ENCODE results near the gene RFX3. TPM values are rescaled to one million over a fixed set of nuclear protein-coding genes. Genes with fewer than 3 reads are reported as not detected.

The RFX3 gene
- total and polyA plus RNA-seq, 12 donors, result 1.4 to 14.2 (median 5.5) TPM

DNA sequence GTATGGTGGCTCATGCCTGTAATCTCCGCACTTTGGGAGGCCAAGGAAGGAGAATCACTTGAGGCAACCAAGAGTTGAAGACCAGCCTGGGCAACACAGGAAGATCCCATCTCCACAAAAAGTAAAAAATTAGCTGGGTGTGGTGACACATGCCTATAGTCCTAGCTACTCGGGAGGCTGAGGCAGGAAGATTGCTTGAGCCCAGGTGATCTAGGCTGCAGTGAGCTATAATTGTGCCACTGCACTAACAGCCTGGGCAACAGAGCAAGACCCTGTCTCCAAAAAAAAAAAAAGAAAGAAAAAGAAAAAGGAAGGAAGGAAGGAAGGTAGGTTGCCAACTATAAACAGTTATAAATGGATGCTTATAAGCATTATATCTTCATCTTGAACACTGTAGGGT lies 51.0 kb downstream of the RFX3 start:
- TF ChIP-seq, protein P1, sequence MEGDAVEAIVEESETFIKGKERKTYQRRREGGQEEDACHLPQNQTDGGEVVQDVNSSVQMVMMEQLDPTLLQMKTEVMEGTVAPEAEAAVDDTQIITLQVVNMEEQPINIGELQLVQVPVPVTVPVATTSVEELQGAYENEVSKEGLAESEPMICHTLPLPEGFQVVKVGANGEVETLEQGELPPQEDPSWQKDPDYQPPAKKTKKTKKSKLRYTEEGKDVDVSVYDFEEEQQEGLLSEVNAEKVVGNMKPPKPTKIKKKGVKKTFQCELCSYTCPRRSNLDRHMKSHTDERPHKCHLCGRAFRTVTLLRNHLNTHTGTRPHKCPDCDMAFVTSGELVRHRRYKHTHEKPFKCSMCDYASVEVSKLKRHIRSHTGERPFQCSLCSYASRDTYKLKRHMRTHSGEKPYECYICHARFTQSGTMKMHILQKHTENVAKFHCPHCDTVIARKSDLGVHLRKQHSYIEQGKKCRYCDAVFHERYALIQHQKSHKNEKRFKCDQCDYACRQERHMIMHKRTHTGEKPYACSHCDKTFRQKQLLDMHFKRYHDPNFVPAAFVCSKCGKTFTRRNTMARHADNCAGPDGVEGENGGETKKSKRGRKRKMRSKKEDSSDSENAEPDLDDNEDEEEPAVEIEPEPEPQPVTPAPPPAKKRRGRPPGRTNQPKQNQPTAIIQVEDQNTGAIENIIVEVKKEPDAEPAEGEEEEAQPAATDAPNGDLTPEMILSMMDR (IDR thresholded peaks at IDR 0.05), result no peak
- no peak for TF ChIP-seq POLR2A (IDR thresholded peaks at IDR 0.05)
- H3K27ac ChIP-seq, result no peak overlapping the region
- WGBS, 4 donors, result 93 to 100% (median 96%) methylated on average over 2 of the region's 2 CpGs
- H3K4me1 ChIP-seq (replicated peaks in 1 of 2), result peaks cover 8 to 16% of the 10 kb centered on the region in 2 donors
- H3K9me3 ChIP-seq (replicated peaks in 1 of 3), result peaks cover 0 to 7% (median 0%) of the 10 kb centered on the region in 3 donors
- intact Hi-C loops (cut with DNase I), result no loop called here
- H3K4me3 ChIP-seq, result no peak overlapping the region
- H3K27me3 ChIP-seq, result no peaks in the 10 kb centered on the region
- H3K36me3 ChIP-seq (replicated peaks in 1 of 2), result no peaks in the 10 kb centered on the region
- DNase-seq, result no peak

DNA sequence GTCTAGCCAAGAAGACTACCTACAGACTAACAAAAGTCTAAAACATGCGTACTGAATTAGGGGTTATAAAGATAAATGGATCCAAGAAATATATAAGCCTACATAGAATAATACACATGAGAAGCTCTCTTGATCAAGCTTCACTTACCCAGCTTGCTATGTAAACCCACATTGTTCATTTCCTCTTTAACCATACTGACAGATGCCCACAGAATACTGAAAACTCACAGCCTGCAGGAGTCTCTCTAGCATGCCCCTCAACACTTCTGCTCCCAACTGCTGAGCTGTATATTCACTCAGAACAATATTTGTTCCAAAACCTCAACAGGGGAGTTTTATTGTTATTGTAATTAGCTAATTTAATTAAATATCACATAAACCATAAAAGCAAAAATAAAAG lies 52.4 kb downstream of the RFX3 start:
- no peak for DNase-seq
- intact Hi-C loops (cut with DNase I), result no loop called here
- Histone ChIP-seq H3K27me3 (no peaks in the 10 kb centered on the region), H3K9me3 (replicated peaks in 1 of 3) (peaks cover 0 to 7% (median 0%) of the 10 kb centered on the region in 3 donors), H3K4me3 (no peak overlapping the region), H3K4me1 (replicated peaks in 1 of 2) (peaks cover 8 to 20% of the 10 kb centered on the region in 2 donors), H3K27ac (no peak overlapping the region), H3K36me3 (replicated peaks in 1 of 2) (no peaks in the 10 kb centered on the region)
- 88 to 100% (median 97%) methylated on average over 1 of the region's 1 CpG for WGBS, 4 donors
- no peak for TF ChIP-seq POLR2A (IDR thresholded peaks at IDR 0.05)
- TF ChIP-seq, protein P1 (IDR thresholded peaks at IDR 0.05), result no peak

DNA sequence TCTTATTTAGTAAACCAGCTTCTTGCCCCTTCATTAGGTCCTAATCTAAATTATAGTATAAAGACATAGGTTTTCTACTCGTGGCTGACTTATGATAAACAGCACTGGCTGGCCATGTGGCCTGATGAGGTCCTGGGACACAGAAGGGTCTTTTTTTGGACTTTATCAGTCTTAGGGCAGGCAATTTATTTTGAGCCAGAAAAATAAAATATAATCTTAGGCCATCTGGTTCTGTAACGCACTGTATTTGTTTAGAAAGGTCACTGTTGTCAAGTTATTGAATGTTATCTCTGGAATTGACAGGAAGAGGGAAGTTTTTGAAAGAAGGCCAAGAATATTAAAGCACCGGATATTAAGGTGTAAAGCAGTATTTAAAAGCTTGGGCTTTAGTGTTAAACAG lies 53.9 kb downstream of the RFX3 start:
- TF ChIP-seq, protein P1 (IDR thresholded peaks at IDR 0.05), result no peak
- no peak for TF ChIP-seq POLR2A (IDR thresholded peaks at IDR 0.05)
- intact Hi-C loops (cut with DNase I), result no loop called here

DNA sequence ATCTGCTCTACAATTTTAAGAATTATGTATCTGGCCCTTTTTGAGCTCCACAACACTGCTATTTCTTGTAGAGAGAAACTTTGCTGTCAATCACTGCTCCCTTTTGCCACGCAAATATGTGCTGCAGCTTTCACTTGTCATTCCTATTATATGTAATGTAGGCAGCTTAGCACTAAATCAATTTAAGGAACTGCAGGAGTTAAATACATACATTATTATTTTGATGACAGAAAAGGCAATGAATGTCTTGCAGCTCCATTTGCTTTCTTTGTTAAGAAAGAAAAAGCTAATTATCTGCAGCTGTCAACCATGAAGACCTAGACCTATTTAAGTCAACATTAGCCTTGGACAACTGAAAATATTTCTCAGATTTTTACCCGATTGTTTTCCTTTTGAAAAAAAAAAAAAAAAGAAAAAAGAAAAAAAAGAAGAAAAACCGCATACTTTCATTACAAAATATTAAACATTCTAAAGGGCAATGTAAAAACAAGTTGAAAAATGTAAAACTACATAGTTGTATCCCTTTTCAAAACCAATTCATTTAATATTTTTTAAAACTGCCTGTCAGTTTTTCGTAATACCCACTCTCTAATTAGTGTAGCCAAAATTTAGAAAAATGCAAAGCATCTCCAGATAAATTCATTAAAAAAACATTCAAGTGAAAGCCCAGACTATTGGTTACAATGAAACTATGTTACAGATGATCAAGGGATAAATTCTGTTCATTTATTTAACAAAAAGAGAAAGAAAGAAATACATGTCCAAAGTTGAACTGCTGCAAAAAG lies 57.2 kb downstream of the RFX3 start:
- Histone ChIP-seq H3K27me3 (no peaks in the 10 kb centered on the region), H3K4me1 (replicated peaks in 1 of 2) (peaks cover 16 to 32% of the 10 kb centered on the region in 2 donors), H3K4me3 (no peak overlapping the region), H3K36me3 (replicated peaks in 1 of 2) (no peaks in the 10 kb centered on the region), H3K9me3 (replicated peaks in 1 of 3) (no peaks in the 10 kb centered on the region), H3K27ac (no peak overlapping the region)
- TF ChIP-seq, protein P1 (IDR thresholded peaks at IDR 0.05), result no peak
- no peak for TF ChIP-seq POLR2A (IDR thresholded peaks at IDR 0.05)
- intact Hi-C loops (cut with DNase I), result no loop called here
- DNase-seq, result no peak
- 47 to 63% (median 54%) methylated on average over 4 of the region's 4 CpGs for WGBS, 4 donors

More for the DNA sequence above, 53.9 kb downstream of the RFX3 start:
- H3K36me3 ChIP-seq (replicated peaks in 1 of 2), result no peaks in the 10 kb centered on the region
- 18 to 27% (median 22%) methylated on average over 3 of the region's 3 CpGs for WGBS, 4 donors
- H3K27me3 ChIP-seq, result no peaks in the 10 kb centered on the region
- peaks cover 16 to 32% of the 10 kb centered on the region in 2 donors for H3K4me1 ChIP-seq (replicated peaks in 1 of 2)
- H3K9me3 ChIP-seq (replicated peaks in 1 of 3), result no peaks in the 10 kb centered on the region
- H3K27ac ChIP-seq, result no peak overlapping the region
- no peak overlapping the region for H3K4me3 ChIP-seq
- no peak for DNase-seq

Measured in adrenal gland (tissue), 12 donors.